Smooth muscle cell (in vitro differentiated cells): ENCODE data around the gene SNED1. TPM values are rescaled to one million over a fixed set of nuclear protein-coding genes. Genes with fewer than 3 reads are reported as not detected.

Experiments used
- DNase-seq: peaks from one replicate; lab custom pipeline; 2025; ENCODE audit not compliant: unreplicated experiment; lab: John Stamatoyannopoulos, UW
- H2AFZ ChIP-seq: fragments of 200-600 bp; sonication (generic); 2 replicates; pipeline ENCODE4 v1.6.0; 2016; ENCODE audit warnings: antibody characterized with exemption, low read depth, mild to moderate bottlenecking
- H3F3A ChIP-seq: fragments of 200-600 bp; sonication (generic); 2 replicates; pipeline ENCODE4 v1.6.0; 2017; ENCODE audit warnings: antibody characterized with exemption, low read depth
- H3K27ac ChIP-seq: fragments of 200-600 bp; sonication (generic); 2 replicates; pipeline ENCODE4 v1.5.1; 2016; ENCODE audit warnings: low read depth, mild to moderate bottlenecking
- H3K27me3 ChIP-seq: fragments of 200-600 bp; sonication (generic); 2 replicates; pipeline ENCODE4 v1.6.1; 2016; ENCODE audit warnings: low read depth, mild to moderate bottlenecking
- H3K36me3 ChIP-seq: fragments of 200-600 bp; sonication (generic); 2 replicates; pipeline ENCODE4 v1.5.1; 2016; ENCODE audit warnings: low read depth
- H3K4me1 ChIP-seq: fragments of 200-600 bp; sonication (generic); 2 replicates; pipeline ENCODE4 v1.5.1; 2016; ENCODE audit warnings: low read depth
- H3K4me2 ChIP-seq: fragments of 200-600 bp; sonication (generic); 2 replicates; pipeline ENCODE4 v1.6.0; 2016; ENCODE audit warnings: mild to moderate bottlenecking
- H3K4me3 ChIP-seq: fragments of 200-600 bp; sonication (generic); 2 replicates; pipeline ENCODE4 v1.5.1; 2016; ENCODE audit warnings: mild to moderate bottlenecking
- H3K79me2 ChIP-seq: fragments of 200-600 bp; sonication (generic); 2 replicates; pipeline ENCODE4 v1.6.0; 2016; ENCODE audit warnings: low read depth, mild to moderate bottlenecking
- H3K9ac ChIP-seq: fragments of 200-600 bp; sonication (generic); 2 replicates; pipeline ENCODE4 v1.6.0; 2016; ENCODE audit warnings: low read depth
- H3K9me3 ChIP-seq: fragments of 200-600 bp; sonication (generic); replicated peaks from 2 replicates; pipeline ENCODE4 v1.5.1; 2016; ENCODE audit warnings: low read depth
- H4K20me1 ChIP-seq: fragments of 200-600 bp; sonication (generic); 2 replicates; pipeline ENCODE4 v1.6.0; 2016; ENCODE audit warnings: low read depth
- CTCF ChIP-seq: fragments of 200-600 bp; sonication (generic); IDR thresholded peaks from 2 replicates; pipeline ENCODE4 v1.5.1; 2017; ENCODE audit warnings: borderline replicate concordance, mild to moderate bottlenecking, antibody characterized with exemption; ENCODE audit not compliant: insufficient read depth, poor library complexity, severe bottlenecking
- WGBS: methylation state at CpG from one replicate; pipeline ENCODE4 v1.1.7; 2016; ENCODE audit warnings: low lambda C conversion rate; 5-methylcytosine and 5-hydroxymethylcytosine counted together
- polyA plus RNA-seq: library from polyadenylated mRNA; unstranded; fragments of >200 nt; fragmentation: Nextera tagmentation; extraction: Ambion mirVana; gene quantifications from 2 replicates; pipeline ENCODE4 v1.2.1, GENCODE V29; 2016
- total RNA-seq: library from RNA; depleted of rRNA; stranded (reverse); fragments of >200 nt; gene quantifications from 2 replicates; pipeline ENCODE4 v1.2.3, GENCODE V29; 2014

SNED1 gene
- total and polyA plus RNA-seq, 2 experiments from 2014 or later: 0.36 to 3.0 TPM

GRCh38 chr2:240959214-240959940, 39.0 kb upstream of the SNED1 start:
- WGBS: 92% methylated on average over 15 of the region's 15 CpGs
- H3K27ac ChIP-seq: no peak overlapping the region
- no peaks in the 10 kb centered on the region for H3K9me3 ChIP-seq
- H3K4me3 ChIP-seq: no peak overlapping the region
- DNase-seq: no peak
- H3K4me1 ChIP-seq: peaks cover 7% of the 10 kb centered on the region
- no peaks in the 10 kb centered on the region for H3K79me2 ChIP-seq
- H4K20me1 ChIP-seq: no peaks in the 10 kb centered on the region
- H3K4me2 ChIP-seq: no peak overlapping the region
- no peaks in the 10 kb centered on the region for H3K27me3 ChIP-seq
- H3K36me3 ChIP-seq: no peaks in the 10 kb centered on the region
- no peaks in the 10 kb centered on the region for H3F3A ChIP-seq
- H2AFZ ChIP-seq: no peak overlapping the region
- H3K9ac ChIP-seq: no peak overlapping the region
- TF ChIP-seq CTCF: no peak

GRCh38 chr2:240959941-240960308, 38.5 kb upstream of the SNED1 start:
- no peak overlapping the region for H3K4me3 ChIP-seq
- H3K4me1 ChIP-seq: peaks cover 7% of the 10 kb centered on the region
- no peak for DNase-seq
- no peaks in the 10 kb centered on the region for H3K27me3 ChIP-seq
- no peak overlapping the region for H3K27ac ChIP-seq
- no peaks in the 10 kb centered on the region for H3K9me3 ChIP-seq
- no peak for TF ChIP-seq CTCF
- H4K20me1 ChIP-seq: no peaks in the 10 kb centered on the region
- H2AFZ ChIP-seq: no peak overlapping the region
- H3K36me3 ChIP-seq: no peaks in the 10 kb centered on the region
- 90% methylated on average over 14 of the region's 14 CpGs for WGBS
- no peaks in the 10 kb centered on the region for H3K79me2 ChIP-seq
- H3K4me2 ChIP-seq: no peak overlapping the region
- H3F3A ChIP-seq: no peaks in the 10 kb centered on the region
- no peak overlapping the region for H3K9ac ChIP-seq

- H2AFZ ChIP-seq: no peak overlapping the region
- H3K36me3 ChIP-seq: no peaks in the 10 kb centered on the region
- H3K9ac ChIP-seq: no peak overlapping the region
- no peak for DNase-seq
- H4K20me1 ChIP-seq: no peaks in the 10 kb centered on the region
- H3K27ac ChIP-seq: no peak overlapping the region
- H3F3A ChIP-seq: no peaks in the 10 kb centered on the region
- no peaks in the 10 kb centered on the region for H3K27me3 ChIP-seq
- WGBS: 62% methylated on average over 19 of the region's 28 CpGs
- H3K9me3 ChIP-seq: no peaks in the 10 kb centered on the region
- H3K79me2 ChIP-seq: no peaks in the 10 kb centered on the region
- peaks cover 7% of the 10 kb centered on the region for H3K4me1 ChIP-seq
- no peak overlapping the region for H3K4me2 ChIP-seq
- no peak for TF ChIP-seq CTCF
- no peak overlapping the region for H3K4me3 ChIP-seq
Measured at GRCh38 chr2:240960309-240960970, 38.0 kb upstream of the SNED1 start.
